Measurements from ENCODE around the gene PAK5.

The PAK5 gene

DNA sequence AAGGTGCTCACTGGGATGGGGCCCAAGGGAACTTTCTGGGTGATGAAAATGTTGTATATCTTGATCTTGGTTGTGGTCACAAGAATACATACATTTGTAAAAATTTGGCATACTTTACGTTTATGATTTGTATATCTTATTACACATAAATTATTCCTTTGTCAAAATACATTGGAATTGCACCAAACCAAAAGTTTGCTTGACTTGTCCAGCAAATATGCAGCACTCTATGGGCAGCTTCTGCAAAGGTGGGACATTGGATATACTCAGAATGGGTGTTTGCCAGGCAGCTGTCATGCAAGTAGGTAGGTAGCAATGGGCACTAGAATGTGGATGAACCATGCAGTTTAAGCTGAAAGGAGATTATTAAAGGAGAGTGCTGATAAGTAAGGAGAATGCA is 246.5 kb downstream of the PAK5 start:
- Histone ChIP-seq H3K9me3 (ENCODE audit: control insufficient read depth, insufficient read depth, low read length) (no peaks in the 10 kb centered on the region), H3K4me3 (ENCODE audit: low read depth, low read length) (no peak overlapping the region), H3K36me3 (ENCODE audit: control insufficient read depth, insufficient read depth, low read length) (no peaks in the 10 kb centered on the region), H3K4me1 (ENCODE audit: control insufficient read depth, insufficient read depth, low read length) (no peaks in the 10 kb centered on the region), H3K9ac (ENCODE audit: low read depth, low read length) (no peak overlapping the region), H3K27me3 (ENCODE audit: control insufficient read depth, insufficient read depth, low read length) (no peaks in the 10 kb centered on the region)

DNA sequence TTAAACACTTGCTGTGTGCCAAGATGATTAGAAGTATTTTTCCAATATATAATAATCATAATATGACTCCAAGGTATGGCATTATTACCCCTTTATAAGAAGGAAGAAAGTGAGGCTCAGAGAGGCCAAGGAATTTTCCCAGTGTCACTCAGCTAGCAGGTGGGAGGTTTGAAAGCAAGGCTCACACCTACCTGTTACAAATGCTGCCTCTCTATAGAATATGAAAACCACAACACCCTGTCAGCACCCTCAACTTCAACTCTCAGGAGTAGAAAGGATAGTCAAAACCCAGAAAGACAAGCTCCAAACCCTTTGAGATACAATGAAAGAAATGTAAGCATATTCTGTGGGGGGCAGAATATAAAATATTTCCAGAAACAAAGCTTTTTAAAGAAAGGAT is 247.8 kb downstream of the PAK5 start:
- H3K9ac ChIP-seq (ENCODE audit: low read depth, low read length) = no peak overlapping the region
- H3K4me3 ChIP-seq (ENCODE audit: low read depth, low read length) = no peak overlapping the region
- H3K4me1 ChIP-seq (ENCODE audit: control insufficient read depth, insufficient read depth, low read length) = no peaks in the 10 kb centered on the region
- H3K36me3 ChIP-seq (ENCODE audit: control insufficient read depth, insufficient read depth, low read length) = no peaks in the 10 kb centered on the region
- no peaks in the 10 kb centered on the region for H3K27me3 ChIP-seq (ENCODE audit: control insufficient read depth, insufficient read depth, low read length)
- H3K9me3 ChIP-seq (ENCODE audit: control insufficient read depth, insufficient read depth, low read length) = no peaks in the 10 kb centered on the region

DNA sequence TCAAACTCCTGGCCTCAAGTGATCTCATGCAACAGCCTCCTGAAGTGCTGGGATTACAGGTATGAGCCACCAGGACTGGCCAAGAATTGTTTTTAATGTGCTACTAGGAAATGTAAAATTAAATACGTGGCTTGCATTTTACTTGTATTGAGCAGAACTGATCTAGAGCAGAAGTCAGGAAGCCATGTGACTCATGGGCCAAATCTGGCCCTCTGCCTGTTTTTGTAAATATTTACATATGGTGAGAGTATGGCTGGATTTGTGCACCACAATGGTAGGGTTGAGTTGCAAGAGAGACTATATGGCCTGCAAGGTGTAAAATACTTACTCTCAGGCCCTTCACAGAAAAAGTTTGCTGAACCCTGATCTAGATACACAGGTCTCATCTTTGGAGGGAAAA is 248.7 kb downstream of the PAK5 start:
- Histone ChIP-seq H3K36me3 (ENCODE audit: control insufficient read depth, insufficient read depth, low read length) (no peaks in the 10 kb centered on the region), H3K9ac (ENCODE audit: low read depth, low read length) (no peak overlapping the region), H3K4me1 (ENCODE audit: control insufficient read depth, insufficient read depth, low read length) (no peaks in the 10 kb centered on the region), H3K4me3 (ENCODE audit: low read depth, low read length) (no peak overlapping the region), H3K27me3 (ENCODE audit: control insufficient read depth, insufficient read depth, low read length) (no peaks in the 10 kb centered on the region), H3K9me3 (ENCODE audit: control insufficient read depth, insufficient read depth, low read length) (no peaks in the 10 kb centered on the region)

DNA sequence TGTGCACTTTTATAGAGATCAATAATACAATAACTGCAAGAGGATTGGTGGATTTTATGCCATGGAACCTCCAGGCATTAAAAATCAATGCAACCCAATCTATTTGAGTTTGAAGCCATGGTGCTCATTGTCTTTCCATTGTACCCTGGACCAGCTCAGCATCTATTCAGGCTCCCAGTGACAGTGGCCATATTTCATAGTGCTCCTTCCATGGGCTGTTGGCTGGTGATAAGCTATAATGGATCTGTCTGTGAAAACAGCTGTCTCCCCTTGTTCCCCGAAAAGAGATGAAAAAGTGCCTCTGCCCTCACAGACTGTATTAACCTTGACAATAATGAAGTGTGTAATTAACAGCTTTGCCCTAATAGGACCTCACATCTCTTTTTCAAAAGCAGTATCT is 250.2 kb downstream of the PAK5 start:
- Histone ChIP-seq H3K4me1 (ENCODE audit: control insufficient read depth, insufficient read depth, low read length) (no peaks in the 10 kb centered on the region), H3K4me3 (ENCODE audit: low read depth, low read length) (no peak overlapping the region), H3K36me3 (ENCODE audit: control insufficient read depth, insufficient read depth, low read length) (no peaks in the 10 kb centered on the region), H3K27me3 (ENCODE audit: control insufficient read depth, insufficient read depth, low read length) (no peaks in the 10 kb centered on the region), H3K9ac (ENCODE audit: low read depth, low read length) (no peak overlapping the region), H3K9me3 (ENCODE audit: control insufficient read depth, insufficient read depth, low read length) (no peaks in the 10 kb centered on the region)

DNA sequence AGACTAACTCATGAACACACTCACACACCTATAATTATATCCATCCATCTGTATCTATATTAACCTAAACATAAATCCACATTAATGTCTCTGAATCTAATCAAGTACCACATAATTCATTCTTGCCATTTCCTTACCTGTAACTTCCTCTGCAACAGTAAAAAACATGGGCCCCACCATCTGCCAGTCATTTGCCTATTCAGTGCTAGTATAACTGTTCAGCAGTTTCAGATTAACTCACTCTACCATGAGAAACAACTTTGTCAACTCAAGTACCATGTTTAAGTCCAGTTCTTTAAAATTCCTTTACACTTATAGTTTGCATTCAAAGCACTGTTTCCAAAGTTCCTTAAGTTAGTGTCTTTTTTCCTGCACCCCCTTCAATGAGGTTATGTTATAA is 255.7 kb downstream of the PAK5 start:
- no peaks in the 10 kb centered on the region for H3K36me3 ChIP-seq (ENCODE audit: control insufficient read depth, insufficient read depth, low read length)
- H3K4me3 ChIP-seq (ENCODE audit: low read depth, low read length) = no peak overlapping the region
- H3K4me1 ChIP-seq (ENCODE audit: control insufficient read depth, insufficient read depth, low read length) = no peaks in the 10 kb centered on the region
- H3K27me3 ChIP-seq (ENCODE audit: control insufficient read depth, insufficient read depth, low read length) = no peaks in the 10 kb centered on the region
- no peaks in the 10 kb centered on the region for H3K9me3 ChIP-seq (ENCODE audit: control insufficient read depth, insufficient read depth, low read length)
- H3K9ac ChIP-seq (ENCODE audit: low read depth, low read length) = no peak overlapping the region

DNA sequence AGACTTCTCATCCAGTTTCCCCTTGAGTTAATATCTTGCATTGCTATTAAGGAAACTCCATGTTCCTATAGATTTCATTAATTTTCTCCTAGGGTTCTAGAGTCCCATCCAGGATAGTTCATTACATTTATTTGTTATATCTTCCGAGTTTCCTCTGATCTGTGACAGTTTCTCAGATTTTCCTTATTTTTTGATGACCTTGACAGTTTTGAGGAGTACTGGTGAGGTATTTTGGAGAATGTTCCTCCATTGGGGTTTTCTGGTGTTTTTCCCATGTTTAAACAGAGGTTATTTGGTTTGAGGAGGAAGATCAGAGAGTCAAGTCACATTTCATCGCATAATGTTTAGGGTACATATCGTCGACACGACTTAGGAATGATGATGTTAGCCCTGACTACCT is 256.7 kb downstream of the PAK5 start:
- no peaks in the 10 kb centered on the region for H3K27me3 ChIP-seq (ENCODE audit: control insufficient read depth, insufficient read depth, low read length)

DNA sequence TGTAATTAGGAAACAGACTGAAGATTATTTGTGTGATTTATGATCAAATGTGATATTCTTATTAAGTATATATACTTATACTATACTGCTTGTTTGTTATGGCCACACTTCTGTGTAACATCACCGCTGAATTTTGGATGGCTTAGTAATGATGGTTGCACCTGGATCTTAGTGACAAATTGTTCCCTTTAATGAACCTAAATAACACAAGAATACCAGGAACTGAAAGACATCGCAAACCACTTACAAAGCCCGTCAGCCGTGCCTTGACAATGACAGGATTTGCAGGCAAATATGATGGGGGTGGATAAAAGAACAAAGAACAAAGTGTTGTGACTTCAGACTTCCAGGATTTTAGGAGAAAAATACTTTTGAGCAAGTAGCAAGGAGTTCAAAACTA is 257.4 kb downstream of the PAK5 start:
- no peak overlapping the region for H3K4me3 ChIP-seq (ENCODE audit: low read depth, low read length)
- H3K27me3 ChIP-seq (ENCODE audit: control insufficient read depth, insufficient read depth, low read length) = peaks cover 2% of the 10 kb centered on the region
- H3K4me1 ChIP-seq (ENCODE audit: control insufficient read depth, insufficient read depth, low read length) = peaks cover 4% of the 10 kb centered on the region
- H3K36me3 ChIP-seq (ENCODE audit: control insufficient read depth, insufficient read depth, low read length) = no peaks in the 10 kb centered on the region
- H3K9ac ChIP-seq (ENCODE audit: low read depth, low read length) = no peak overlapping the region
- no peaks in the 10 kb centered on the region for H3K9me3 ChIP-seq (ENCODE audit: control insufficient read depth, insufficient read depth, low read length)

More for the DNA sequence above, 256.7 kb downstream of the PAK5 start:
- no peak overlapping the region for H3K9ac ChIP-seq (ENCODE audit: low read depth, low read length)
- no peak overlapping the region for H3K4me3 ChIP-seq (ENCODE audit: low read depth, low read length)
- H3K4me1 ChIP-seq (ENCODE audit: control insufficient read depth, insufficient read depth, low read length) = no peaks in the 10 kb centered on the region
- H3K36me3 ChIP-seq (ENCODE audit: control insufficient read depth, insufficient read depth, low read length) = no peaks in the 10 kb centered on the region
- no peaks in the 10 kb centered on the region for H3K9me3 ChIP-seq (ENCODE audit: control insufficient read depth, insufficient read depth, low read length)

DNA sequence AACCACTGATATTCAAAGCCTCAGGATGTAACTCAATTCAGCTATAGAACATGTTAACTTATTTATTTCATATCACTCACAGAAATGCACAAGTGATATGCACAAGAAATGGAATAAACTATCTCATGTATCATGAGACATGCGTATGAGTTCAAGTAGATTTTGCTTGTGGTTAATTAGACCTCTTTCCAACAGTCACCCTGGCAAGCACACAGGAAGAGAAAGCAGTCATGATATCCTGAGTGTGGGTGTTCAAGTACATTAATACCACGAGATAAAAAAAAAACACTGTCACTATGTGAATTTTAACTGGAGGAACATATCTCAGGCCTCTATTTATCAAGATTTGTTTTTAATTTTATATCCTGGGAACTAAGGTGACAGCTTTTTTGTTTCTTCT is 260.3 kb downstream of the PAK5 start:
- no peak overlapping the region for H3K9ac ChIP-seq (ENCODE audit: low read depth, low read length)
- no peak overlapping the region for H3K4me3 ChIP-seq (ENCODE audit: low read depth, low read length)
- H3K4me1 ChIP-seq (ENCODE audit: control insufficient read depth, insufficient read depth, low read length) = peaks cover 26% of the 10 kb centered on the region
- no peaks in the 10 kb centered on the region for H3K9me3 ChIP-seq (ENCODE audit: control insufficient read depth, insufficient read depth, low read length)
- peaks cover 21% of the 10 kb centered on the region for H3K27me3 ChIP-seq (ENCODE audit: control insufficient read depth, insufficient read depth, low read length)
- no peaks in the 10 kb centered on the region for H3K36me3 ChIP-seq (ENCODE audit: control insufficient read depth, insufficient read depth, low read length)

DNA sequence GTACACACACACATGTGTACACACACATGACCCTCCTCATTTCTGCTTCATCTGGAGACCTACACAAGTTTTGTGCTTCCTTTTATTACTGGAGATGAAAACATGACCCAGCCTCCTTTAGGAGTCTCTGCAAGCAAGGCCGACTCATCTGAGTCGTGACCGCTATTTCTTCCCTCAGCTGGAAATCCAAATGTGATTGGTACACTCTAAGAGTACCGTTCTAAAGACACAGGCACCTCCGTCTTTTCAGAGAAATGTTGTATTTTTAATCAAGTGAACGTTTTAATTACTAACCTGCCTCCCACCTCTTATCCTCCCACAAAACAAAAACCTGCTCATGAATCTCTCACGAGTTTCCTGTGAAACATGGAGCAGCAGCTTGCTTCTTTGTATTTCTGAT is 261.5 kb downstream of the PAK5 start:
- Histone ChIP-seq H3K9ac (ENCODE audit: low read depth, low read length) (no peak overlapping the region), H3K27me3 (ENCODE audit: control insufficient read depth, insufficient read depth, low read length) (peaks cover 27% of the 10 kb centered on the region)

DNA sequence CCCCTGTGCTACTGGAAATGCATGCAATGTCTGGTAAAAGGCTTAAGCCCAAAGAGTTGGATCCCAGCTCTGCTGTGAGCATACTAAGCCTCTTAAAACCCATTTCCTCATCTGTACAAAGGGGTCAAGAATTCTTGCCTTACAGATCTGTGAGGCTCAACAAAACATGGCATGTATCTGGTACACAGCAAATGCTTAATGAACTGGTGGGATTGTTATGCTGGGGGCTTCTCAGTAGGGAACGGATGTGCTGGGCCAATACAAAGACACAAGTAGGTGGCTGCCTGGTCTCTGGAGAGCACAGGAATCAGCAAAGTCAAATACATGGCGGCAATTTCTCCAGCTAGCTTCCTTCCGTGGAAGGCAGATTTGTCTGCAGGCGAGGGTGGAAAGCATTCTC is 262.2 kb downstream of the PAK5 start:
- Histone ChIP-seq H3K9ac (ENCODE audit: low read depth, low read length) (no peak overlapping the region), H3K27me3 (ENCODE audit: control insufficient read depth, insufficient read depth, low read length) (peaks cover 27% of the 10 kb centered on the region), H3K4me3 (ENCODE audit: low read depth, low read length) (no peak overlapping the region), H3K4me1 (ENCODE audit: control insufficient read depth, insufficient read depth, low read length) (peaks cover 40% of the 10 kb centered on the region), H3K36me3 (ENCODE audit: control insufficient read depth, insufficient read depth, low read length) (no peaks in the 10 kb centered on the region), H3K9me3 (ENCODE audit: control insufficient read depth, insufficient read depth, low read length) (no peaks in the 10 kb centered on the region)

More for the DNA sequence above, 261.5 kb downstream of the PAK5 start:
- Histone ChIP-seq H3K4me1 (ENCODE audit: control insufficient read depth, insufficient read depth, low read length) (peaks cover 33% of the 10 kb centered on the region), H3K4me3 (ENCODE audit: low read depth, low read length) (no peak overlapping the region), H3K9me3 (ENCODE audit: control insufficient read depth, insufficient read depth, low read length) (no peaks in the 10 kb centered on the region), H3K36me3 (ENCODE audit: control insufficient read depth, insufficient read depth, low read length) (no peaks in the 10 kb centered on the region)

DNA sequence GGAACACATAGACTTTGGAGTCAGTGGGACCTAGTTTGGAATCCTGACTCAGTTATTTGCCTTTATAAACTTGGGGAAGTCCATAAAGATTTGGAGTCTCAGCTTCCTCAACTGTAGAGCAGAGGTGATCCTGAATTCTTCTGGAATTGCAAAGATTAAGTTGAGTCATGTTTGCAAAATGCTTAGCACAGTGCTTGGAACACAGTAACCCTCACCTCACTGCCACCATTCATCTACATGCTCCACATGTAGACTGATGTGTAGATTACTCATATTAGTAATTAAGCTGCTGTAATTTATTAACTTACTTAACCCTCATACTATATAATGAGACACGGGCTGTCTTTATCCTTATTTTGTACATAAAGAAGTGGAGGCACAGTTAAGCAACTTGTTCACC is 263.0 kb downstream of the PAK5 start:
- peaks cover 27% of the 10 kb centered on the region for H3K27me3 ChIP-seq (ENCODE audit: control insufficient read depth, insufficient read depth, low read length)
- no peak overlapping the region for H3K4me3 ChIP-seq (ENCODE audit: low read depth, low read length)
- no peaks in the 10 kb centered on the region for H3K9me3 ChIP-seq (ENCODE audit: control insufficient read depth, insufficient read depth, low read length)
- no peak overlapping the region for H3K9ac ChIP-seq (ENCODE audit: low read depth, low read length)
- peaks cover 42% of the 10 kb centered on the region for H3K4me1 ChIP-seq (ENCODE audit: control insufficient read depth, insufficient read depth, low read length)
- H3K36me3 ChIP-seq (ENCODE audit: control insufficient read depth, insufficient read depth, low read length) = no peaks in the 10 kb centered on the region

DNA sequence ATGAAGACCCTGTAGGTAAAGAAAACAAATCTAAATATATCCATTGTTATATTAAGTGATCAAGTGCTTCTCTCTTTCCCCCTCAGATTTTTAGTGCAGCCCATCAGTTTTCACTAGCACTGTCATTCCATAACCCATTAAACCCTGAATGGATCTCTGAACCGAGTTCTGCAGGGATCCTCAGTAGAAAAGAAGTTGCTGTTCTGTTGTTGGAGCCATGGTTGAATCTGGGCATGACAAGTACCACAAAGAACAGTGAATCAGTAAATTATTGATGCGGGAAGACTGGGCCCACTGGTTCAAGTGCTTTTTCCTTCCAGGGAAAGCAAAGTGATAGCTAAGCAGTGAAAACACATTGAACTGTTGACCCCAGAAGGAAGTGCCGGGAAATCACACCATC is 264.1 kb downstream of the PAK5 start:
- Histone ChIP-seq H3K4me1 (ENCODE audit: control insufficient read depth, insufficient read depth, low read length) (peaks cover 42% of the 10 kb centered on the region), H3K9ac (ENCODE audit: low read depth, low read length) (no peak overlapping the region), H3K9me3 (ENCODE audit: control insufficient read depth, insufficient read depth, low read length) (no peaks in the 10 kb centered on the region), H3K27me3 (ENCODE audit: control insufficient read depth, insufficient read depth, low read length) (peaks cover 27% of the 10 kb centered on the region), H3K4me3 (ENCODE audit: low read depth, low read length) (no peak overlapping the region), H3K36me3 (ENCODE audit: control insufficient read depth, insufficient read depth, low read length) (no peaks in the 10 kb centered on the region)

DNA sequence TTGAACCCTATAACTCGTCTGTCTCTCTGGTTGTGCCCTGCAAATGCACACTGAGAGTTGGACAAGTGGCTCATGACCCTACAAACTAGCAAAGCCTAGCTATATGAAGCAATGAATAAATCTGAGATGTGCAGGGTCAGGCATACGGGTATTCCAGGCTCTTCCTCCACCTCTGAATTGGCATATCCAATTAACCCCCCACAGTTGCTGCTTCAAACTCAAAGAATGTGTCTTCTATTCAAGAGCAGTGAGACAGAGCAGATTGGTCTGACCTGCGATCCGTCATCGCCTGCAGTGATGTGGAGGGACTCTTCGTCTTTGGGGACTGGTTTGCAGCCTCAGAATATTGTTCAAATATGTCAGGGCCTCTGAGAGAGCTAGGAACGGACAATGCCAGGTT is 264.7 kb downstream of the PAK5 start:
- Histone ChIP-seq H3K36me3 (ENCODE audit: control insufficient read depth, insufficient read depth, low read length) (no peaks in the 10 kb centered on the region), H3K4me3 (ENCODE audit: low read depth, low read length) (peak overlapping the region; percentile 1), H3K9ac (ENCODE audit: low read depth, low read length) (no peak overlapping the region), H3K9me3 (ENCODE audit: control insufficient read depth, insufficient read depth, low read length) (no peaks in the 10 kb centered on the region), H3K4me1 (ENCODE audit: control insufficient read depth, insufficient read depth, low read length) (peaks cover 42% of the 10 kb centered on the region), H3K27me3 (ENCODE audit: control insufficient read depth, insufficient read depth, low read length) (peaks cover 27% of the 10 kb centered on the region)

All from iPS-15b (cell line).